Measurements from ENCODE around the gene PLD3.

PLD3 gene

GRCh38 chr19:40355975-40356680 is 7.6 kb downstream of the PLD3 start:
- TF ChIP-seq CTCF (IDR thresholded peaks at IDR 0.05; ENCODE audit: insufficient read depth, low read length, poor library complexity, severe bottlenecking), result no peak
- Histone ChIP-seq H3K4me3 (replicated peaks; ENCODE audit: low read depth, low read length) (no peak overlapping the region; the same call in none of the 2 replicates), H3K27me3 (replicated peaks; ENCODE audit: control insufficient read depth, insufficient read depth, low read length) (no peaks in the 10 kb centered on the region), H3K36me3 (ENCODE audit: control insufficient read depth, insufficient read depth, low read length) (peaks cover 1% of the 10 kb centered on the region; the same call in 1 of the 2 replicates)
- peak; percentile 54 for DNase-seq (ENCODE audit: extremely low read depth, insufficient read length)

- no peak for DNase-seq (ENCODE audit: extremely low read depth, insufficient read length)
- TF ChIP-seq CTCF (IDR thresholded peaks at IDR 0.05; ENCODE audit: insufficient read depth, low read length, poor library complexity, severe bottlenecking), result no peak
- H3K27me3 ChIP-seq (replicated peaks; ENCODE audit: control insufficient read depth, insufficient read depth, low read length), result no peaks in the 10 kb centered on the region
- H3K36me3 ChIP-seq (ENCODE audit: control insufficient read depth, insufficient read depth, low read length), result no peaks in the 10 kb centered on the region
- H3K4me3 ChIP-seq (replicated peaks; ENCODE audit: low read depth, low read length), result no peak overlapping the region
These were observed 8.4 kb downstream of the PLD3 start for GRCh38 chr19:40356681-40357595.

GRCh38 chr19:40357640-40358039 is 9.1 kb downstream of the PLD3 start:
- H3K36me3 ChIP-seq (ENCODE audit: control insufficient read depth, insufficient read depth, low read length), result no peaks in the 10 kb centered on the region

GRCh38 chr19:40358773-40359172 is 10.3 kb downstream of the PLD3 start:
- peak; percentile 73 for DNase-seq (ENCODE audit: extremely low read depth, insufficient read length)
- H3K4me3 ChIP-seq (replicated peaks; ENCODE audit: low read depth, low read length), result no peak overlapping the region

More at GRCh38 chr19:40357640-40358039, 9.1 kb downstream of the PLD3 start:
- no peak overlapping the region for H3K4me3 ChIP-seq (replicated peaks; ENCODE audit: low read depth, low read length)
- no peak for DNase-seq (ENCODE audit: extremely low read depth, insufficient read length)
- H3K27me3 ChIP-seq (replicated peaks; ENCODE audit: control insufficient read depth, insufficient read depth, low read length), result no peaks in the 10 kb centered on the region
- no peak for TF ChIP-seq CTCF (IDR thresholded peaks at IDR 0.05; ENCODE audit: insufficient read depth, low read length, poor library complexity, severe bottlenecking)

More at GRCh38 chr19:40358773-40359172, 10.3 kb downstream of the PLD3 start:
- Histone ChIP-seq H3K27me3 (replicated peaks; ENCODE audit: control insufficient read depth, insufficient read depth, low read length) (no peaks in the 10 kb centered on the region), H3K36me3 (ENCODE audit: control insufficient read depth, insufficient read depth, low read length) (no peaks in the 10 kb centered on the region)
- TF ChIP-seq CTCF (IDR thresholded peaks at IDR 0.05; ENCODE audit: insufficient read depth, low read length, poor library complexity, severe bottlenecking), result no peak
